Ectodermal cell (in vitro differentiated cells): ENCODE results near the gene SERPINA6. TPM values are rescaled to one million over a fixed set of nuclear protein-coding genes. Genes with fewer than 3 reads are reported as not detected.
"Not testable (repeated sequence)": the region's sequence is repeated elsewhere in the genome, so short reads cannot be mapped to it uniquely, and the experiment has no call there.

ENCODE experiments used
- H3K27ac ChIP-seq: 2 replicates; pipeline ENCODE4 v1.7.0; 2013; ENCODE audit warnings: mild to moderate bottlenecking, low read depth, low read length; ENCODE audit not compliant: insufficient read depth, poor library complexity, severe bottlenecking
- H3K27me3 ChIP-seq: 2 replicates; pipeline ENCODE4 v1.7.0; 2013; ENCODE audit warnings: mild to moderate bottlenecking, low read length; ENCODE audit not compliant: insufficient read depth, control insufficient read depth, poor library complexity, severe bottlenecking
- H3K36me3 ChIP-seq: one replicate; pipeline ENCODE4 v1.7.0; 2013; ENCODE audit warnings: low read length; ENCODE audit not compliant: control insufficient read depth, insufficient read depth
- H3K4me1 ChIP-seq: one replicate; pipeline ENCODE4 v1.7.0; 2013; ENCODE audit warnings: low read length; ENCODE audit not compliant: control insufficient read depth, insufficient read depth
- H3K4me3 ChIP-seq: 2 replicates; pipeline ENCODE4 v1.7.0; 2013; ENCODE audit warnings: low read depth, low read length, control low read depth; ENCODE audit not compliant: insufficient read depth
- H3K9me3 ChIP-seq: 2 replicates; pipeline ENCODE4 v1.7.0; 2013; ENCODE audit warnings: mild to moderate bottlenecking, low read length, moderate library complexity; ENCODE audit not compliant: control insufficient read depth
- WGBS, 2 experiments: methylation state at CpG; one replicate each; pipeline ENCODE4 v1.1.7; 2013; ENCODE audit warnings: missing lambda C conversion rate in 2 of 2; 5-methylcytosine and 5-hydroxymethylcytosine counted together
- polyA plus RNA-seq, 4 experiments: library from polyadenylated mRNA; stranded (reverse); fragments of 50-300 nt; gene quantifications; one replicate each; pipeline ENCODE4 v1.2.3, GENCODE V29; 2013

SERPINA6 gene
- polyA plus RNA-seq (2013, experiment 1 of 4): not detected
- not detected for polyA plus RNA-seq (2013, experiment 2 of 4)
- polyA plus RNA-seq (2013, experiment 3 of 4): not detected
- not detected for polyA plus RNA-seq (2013, experiment 4 of 4)

GRCh38 chr14:94322648-94323570 lies at the start of gene SERPINA6:
SERPINA6 (minus strand) TSS chr14:94323336; CDS start chr14:94314648, 8,688 bp downstream.
- H3K27me3 ChIP-seq: no peaks in the 10 kb centered on the region
- H3K27ac ChIP-seq: no peak within 1 kb of the TSS
- H3K9me3 ChIP-seq: no peaks in the 10 kb centered on the region
- WGBS, 2 experiments: 91 to 93% methylated on average over 15 of the region's 15 CpGs
- no peaks in the 10 kb centered on the region for H3K4me1 ChIP-seq
- no peaks in the 10 kb centered on the region for H3K36me3 ChIP-seq
- H3K4me3 ChIP-seq: no peak within 1 kb of the TSS

GRCh38 chr14:94372021-94372605 lies 49.0 kb upstream of the SERPINA6 start:
- no peak overlapping the region for H3K27ac ChIP-seq
- WGBS, 2 experiments: 89 to 91% methylated on average over 13 of the region's 13 CpGs
- no peak overlapping the region for H3K4me3 ChIP-seq
- no peaks in the 10 kb centered on the region for H3K27me3 ChIP-seq
- H3K9me3 ChIP-seq: no peaks in the 10 kb centered on the region
- H3K4me1 ChIP-seq: peaks cover 17% of the 10 kb centered on the region
- no peaks in the 10 kb centered on the region for H3K36me3 ChIP-seq

GRCh38 chr14:94370524-94370910 lies 47.4 kb upstream of the SERPINA6 start:
- Histone ChIP-seq H3K27me3 (no peaks in the 10 kb centered on the region), H3K9me3 (no peaks in the 10 kb centered on the region), H3K4me1 (peaks cover 15% of the 10 kb centered on the region), H3K27ac (no peak overlapping the region), H3K4me3 (no peak overlapping the region), H3K36me3 (no peaks in the 10 kb centered on the region)
- WGBS, 2 experiments: 91 to 95% methylated on average over 3 of the region's 6 CpGs

GRCh38 chr14:94369766-94370523 lies 46.8 kb upstream of the SERPINA6 start:
- H3K27ac ChIP-seq, H3K4me3 ChIP-seq, H3K4me1 ChIP-seq, H3K27me3 ChIP-seq, H3K36me3 ChIP-seq, H3K9me3 ChIP-seq: not testable (repeated sequence)
- WGBS, 2 experiments: 90 to 93% methylated on average over 17 to 18 of the region's 22 CpGs

GRCh38 chr14:94368956-94369355 lies 45.8 kb upstream of the SERPINA6 start:
- Histone ChIP-seq H3K4me3 (no peak overlapping the region), H3K4me1 (peaks cover 5% of the 10 kb centered on the region), H3K27me3 (no peaks in the 10 kb centered on the region), H3K36me3 (no peaks in the 10 kb centered on the region), H3K27ac (no peak overlapping the region), H3K9me3 (no peaks in the 10 kb centered on the region)
- WGBS, 2 experiments: 86 to 89% methylated on average over 7 of the region's 7 CpGs

GRCh38 chr14:94368243-94368590 lies 45.1 kb upstream of the SERPINA6 start:
- Histone ChIP-seq H3K27ac (no peak overlapping the region), H3K36me3 (no peaks in the 10 kb centered on the region), H3K4me1 (no peaks in the 10 kb centered on the region), H3K4me3 (no peak overlapping the region), H3K9me3 (no peaks in the 10 kb centered on the region), H3K27me3 (no peaks in the 10 kb centered on the region)
- 92 to 94% methylated on average over 3 of the region's 3 CpGs for WGBS, 2 experiments

GRCh38 chr14:94367347-94368242 lies 44.5 kb upstream of the SERPINA6 start:
- no peaks in the 10 kb centered on the region for H3K27me3 ChIP-seq
- WGBS, 2 experiments: 87 to 90% methylated on average over 12 of the region's 12 CpGs
- no peaks in the 10 kb centered on the region for H3K9me3 ChIP-seq
- no peak overlapping the region for H3K4me3 ChIP-seq
- H3K4me1 ChIP-seq: no peaks in the 10 kb centered on the region
- H3K36me3 ChIP-seq: no peaks in the 10 kb centered on the region
- no peak overlapping the region for H3K27ac ChIP-seq

- Histone ChIP-seq H3K36me3 (no peaks in the 10 kb centered on the region), H3K4me1 (no peaks in the 10 kb centered on the region), H3K27ac (no peak within 1 kb of the TSS), H3K4me3 (no peak within 1 kb of the TSS), H3K27me3 (no peaks in the 10 kb centered on the region), H3K9me3 (no peaks in the 10 kb centered on the region)
- WGBS, 2 experiments: 93% methylated on average over 14 of the region's 14 CpGs
Measured at GRCh38 chr14:94366146-94366915, 43.2 kb upstream of the SERPINA6 start, which contains the start of gene SERPINA2. SERPINA2 (minus strand) TSS chr14:94366698.

- H3K27ac ChIP-seq: no peak overlapping the region
- no peaks in the 10 kb centered on the region for H3K9me3 ChIP-seq
- H3K4me3 ChIP-seq: no peak overlapping the region
- no peaks in the 10 kb centered on the region for H3K27me3 ChIP-seq
- no peaks in the 10 kb centered on the region for H3K4me1 ChIP-seq
- 93% methylated on average over 3 of the region's 3 CpGs for WGBS, 2 experiments
- no peaks in the 10 kb centered on the region for H3K36me3 ChIP-seq
Measured at GRCh38 chr14:94365624-94366023, 42.5 kb upstream of the SERPINA6 start.
